H9 (cell line): ENCODE measurements around the gene GRB7. TPM values are rescaled to one million over a fixed set of nuclear protein-coding genes. Genes with fewer than 3 reads are reported as not detected.

Source experiments
- DNase-seq: peaks from one replicate; pipeline ENCODE4 v3.0.0-alpha.2; 2017
- H2AFZ ChIP-seq: one replicate; pipeline ENCODE4 v1.6.1; 2013; ENCODE audit warnings: mild to moderate bottlenecking, low read length, control low read depth, moderate library complexity
- H2AK5ac ChIP-seq: 2 replicates; pipeline ENCODE4 v1.6.1; 2013; ENCODE audit warnings: low read length, control low read depth, mixed read lengths; ENCODE audit not compliant: insufficient read length
- H2BK120ac ChIP-seq: one replicate; pipeline ENCODE4 v1.6.1; 2013; ENCODE audit warnings: low read depth, mild to moderate bottlenecking, low read length, control low read depth, inconsistent platforms; ENCODE audit not compliant: poor library complexity, severe bottlenecking
- H2BK12ac ChIP-seq: 2 replicates; pipeline ENCODE4 v1.6.1; 2013; ENCODE audit warnings: low read length, control low read depth, mixed read lengths, low read depth; ENCODE audit not compliant: insufficient read length
- H2BK15ac ChIP-seq: 2 replicates; pipeline ENCODE4 v1.6.1; 2013; ENCODE audit warnings: low read depth, low read length, control low read depth
- H2BK20ac ChIP-seq: one replicate; pipeline ENCODE4 v1.6.1; 2013; ENCODE audit warnings: low read depth, mild to moderate bottlenecking, low read length, control low read depth, inconsistent platforms; ENCODE audit not compliant: poor library complexity, severe bottlenecking
- H2BK5ac ChIP-seq: 2 replicates; pipeline ENCODE4 v1.6.1; 2013; ENCODE audit warnings: low read length, control low read depth, mixed read lengths; ENCODE audit not compliant: insufficient read length
- H3K14ac ChIP-seq: 2 replicates; pipeline ENCODE4 v1.6.1; 2013; ENCODE audit warnings: low read length, control low read depth; ENCODE audit not compliant: insufficient read depth
- H3K18ac ChIP-seq: 2 replicates; pipeline ENCODE4 v1.6.1; 2013; ENCODE audit warnings: low read depth, mild to moderate bottlenecking, mixed read lengths, low read length, control low read depth; ENCODE audit not compliant: insufficient read length
- H3K23ac ChIP-seq: 2 replicates; pipeline ENCODE4 v1.6.1; 2013; ENCODE audit warnings: low read length, control low read depth, mixed read lengths, low read depth; ENCODE audit not compliant: insufficient read length
- H3K23me2 ChIP-seq: 2 replicates; pipeline ENCODE4 v1.6.1; 2013; ENCODE audit warnings: low read depth, mild to moderate bottlenecking, mixed read lengths, low read length, control low read depth; ENCODE audit not compliant: insufficient read length, poor library complexity, severe bottlenecking
- H3K27ac ChIP-seq: 2 replicates; pipeline ENCODE4 v1.5.1; 2013; ENCODE audit warnings: low read length, control low read depth, mixed read lengths, low read depth; ENCODE audit not compliant: insufficient read length
- H3K27me3 ChIP-seq: 2 replicates; pipeline ENCODE4 v1.6.1; 2013; ENCODE audit warnings: low read length, control low read depth, inconsistent platforms; ENCODE audit not compliant: insufficient read depth
- H3K4ac ChIP-seq: 2 replicates; pipeline ENCODE4 v1.6.1; 2013; ENCODE audit warnings: low read depth, mild to moderate bottlenecking, control low read depth, inconsistent platforms, low read length, moderate library complexity
- H3K4me1 ChIP-seq: 2 replicates; pipeline ENCODE4 v1.6.1; 2013; ENCODE audit warnings: low read length, control low read depth, inconsistent platforms; ENCODE audit not compliant: insufficient read depth
- H3K4me2 ChIP-seq: 2 replicates; pipeline ENCODE4 v1.6.1; 2013; ENCODE audit warnings: low read length, control low read depth, mixed read lengths; ENCODE audit not compliant: insufficient read length, insufficient read depth
- H3K56ac ChIP-seq: 2 replicates; pipeline ENCODE4 v1.6.1; 2013; ENCODE audit warnings: low read depth, mild to moderate bottlenecking, mixed read lengths, low read length, control low read depth; ENCODE audit not compliant: insufficient read length
- H3K79me1 ChIP-seq: 2 replicates; pipeline ENCODE4 v1.6.1; 2013; ENCODE audit warnings: low read depth, mild to moderate bottlenecking, moderate library complexity, low read length, control low read depth, inconsistent platforms; ENCODE audit not compliant: insufficient read depth, poor library complexity, severe bottlenecking
- H3K79me2 ChIP-seq: 2 replicates; pipeline ENCODE4 v1.6.1; 2013; ENCODE audit warnings: low read length, control low read depth, inconsistent platforms; ENCODE audit not compliant: insufficient read depth
- H3K9ac ChIP-seq: 2 replicates; pipeline ENCODE4 v1.6.1; 2013; ENCODE audit warnings: low read length, control low read depth, mixed read lengths; ENCODE audit not compliant: insufficient read length; ENCODE audit errors: extremely low read depth
- H3K9me3 ChIP-seq: one replicate; pipeline ENCODE4 v1.6.1; 2013; ENCODE audit warnings: low read depth, low read length, inconsistent platforms; ENCODE audit not compliant: control insufficient read depth
- H3T11ph ChIP-seq: one replicate; pipeline ENCODE4 v1.6.1; 2013; ENCODE audit warnings: mild to moderate bottlenecking, low read length, control low read depth, inconsistent platforms
- H4K20me1 ChIP-seq: one replicate; pipeline ENCODE4 v1.6.1; 2013; ENCODE audit not compliant: control insufficient read depth, insufficient read length, insufficient read depth
- H4K5ac ChIP-seq: 2 replicates; pipeline ENCODE4 v1.6.1; 2013; ENCODE audit warnings: low read depth, mild to moderate bottlenecking, mixed read lengths, low read length, control low read depth; ENCODE audit not compliant: insufficient read length
- H4K8ac ChIP-seq: replicated peaks from 2 replicates; pipeline ENCODE4 v1.6.1; 2013; ENCODE audit warnings: low read length, control low read depth, mixed read lengths, low read depth; ENCODE audit not compliant: insufficient read length
- H4K91ac ChIP-seq: 2 replicates; pipeline ENCODE4 v1.6.1; 2013; ENCODE audit warnings: low read depth, mild to moderate bottlenecking, moderate library complexity, mixed read lengths, low read length, control low read depth; ENCODE audit not compliant: insufficient read length
- H3K27ac Mint-ChIP-seq, 3 experiments: 2 replicates in 2 of 3; 3 replicates in 1 of 3; pipeline ENCODE4 v1.8.0; 2020 to 2021; ENCODE audit warnings: mixed read lengths in 3 of 3, mild to moderate bottlenecking in 1 of 3, moderate library complexity in 1 of 3
- H3K27me3 Mint-ChIP-seq: 2 replicates; pipeline ENCODE4 v1.8.0; 2021; ENCODE audit warnings: low read depth, mild to moderate bottlenecking, moderate library complexity, mixed read lengths
- H3K36me3 Mint-ChIP-seq, 3 experiments: 2 replicates in 2 of 3; 3 replicates in 1 of 3; pipeline ENCODE4 v1.8.0; 2020 to 2021; ENCODE audit warnings: low read depth in 3 of 3, mixed read lengths in 3 of 3; ENCODE audit not compliant: insufficient read depth in 1 of 3
- H3K4me1 Mint-ChIP-seq, 2 experiments: 2 replicates each; pipeline ENCODE4 v1.8.0; 2020; ENCODE audit warnings: mixed read lengths in 2 of 2
- H3K4me3 Mint-ChIP-seq, 2 experiments: 2 replicates in 1 of 2; 3 replicates in 1 of 2; pipeline ENCODE4 v1.8.0; 2020 to 2021; ENCODE audit warnings: mild to moderate bottlenecking in 2 of 2, mixed read lengths in 2 of 2, moderate library complexity in 1 of 2
- H3K9me3 Mint-ChIP-seq, 2 experiments: 2 replicates in 1 of 2; 3 replicates in 1 of 2; pipeline ENCODE4 v1.8.0; 2020; ENCODE audit warnings: mild to moderate bottlenecking in 2 of 2, mixed read lengths in 2 of 2, moderate library complexity in 1 of 2
- WGBS: extraction: QIAGEN DNeasy Blood & Tissue Kit; methylation state at CpG from one replicate; pipeline ENCODE4 v1.1.7; 2013; ENCODE audit warnings: missing lambda C conversion rate, low lambda C conversion rate, mixed read lengths; ENCODE audit not compliant: insufficient read length; ENCODE audit errors: extremely low coverage; 5-methylcytosine and 5-hydroxymethylcytosine counted together
- total RNA-seq: library from RNA; stranded (reverse); gene quantifications from 2 replicates; pipeline ENCODE4 v1.2.1, GENCODE V29; 2021
- TF ChIP-seq, protein P1 (sequence below): fragments of 200-600 bp; sonication (generic); conservative IDR thresholded peaks from 3 replicates; pipeline ENCODE4 v1.8.0; 2021; ENCODE audit warnings: antibody characterized with exemption, mild to moderate bottlenecking

GRB7 gene
- total RNA-seq, 1 experiment from 2014 or later, result 55.0 TPM

DNA sequence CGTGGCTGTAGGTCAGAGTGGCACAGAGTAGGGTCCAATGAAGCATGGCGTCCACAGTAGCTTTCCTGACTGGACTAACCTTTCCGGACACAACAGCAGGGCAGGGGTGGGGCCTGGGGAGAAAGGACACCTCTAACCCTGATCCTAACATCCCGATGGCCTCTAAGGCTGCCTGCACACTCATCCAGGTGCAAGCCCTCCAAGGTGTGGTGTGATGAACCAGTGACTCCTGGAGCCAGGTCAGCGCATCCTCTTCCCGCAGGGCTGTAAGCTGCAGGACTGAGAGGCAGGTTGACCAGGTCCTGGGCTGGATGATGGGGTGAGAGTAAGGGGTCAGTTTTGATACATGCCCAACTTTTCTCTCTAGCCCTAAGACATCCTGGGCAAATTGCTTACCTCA is 41.0 kb upstream of the GRB7 start:
- Mint-ChIP-seq H3K4me3 (peak overlapping the region in 1 of 2 experiments; percentile 73; a peak in 3 of 5 replicates), H3K4me1 (peaks cover 46 to 56% of the 10 kb centered on the region in 2 experiments), H3K9me3 (no peaks in the 10 kb centered on the region), H3K27ac (peak overlapping the region; percentile 86 to 95 (median 92)), H3K27me3 (no peaks in the 10 kb centered on the region; the same call in 1 of the 2 replicates), H3K36me3 (peaks cover 4 to 8% (median 4%) of the 10 kb centered on the region in 3 experiments; a peak in 6 of 7 replicates)
- Histone ChIP-seq H3K79me1 (no peaks in the 10 kb centered on the region), H4K20me1 (no peaks in the 10 kb centered on the region), H3K23ac (no peak overlapping the region), H2BK20ac (no peak overlapping the region), H2AK5ac (no peak overlapping the region), H3K79me2 (peaks cover 11% of the 10 kb centered on the region), H3K23me2 (peaks cover 8% of the 10 kb centered on the region), H3K14ac (no peak overlapping the region), H2BK120ac (no peak overlapping the region), H2BK5ac (no peak overlapping the region), H3K4me2 (peak overlapping the region; percentile 17), H3K4me1 (peaks cover 26% of the 10 kb centered on the region; the same call in 1 of the 2 replicates), H3K9me3 (no peaks in the 10 kb centered on the region), H3K27me3 (no peaks in the 10 kb centered on the region), H4K91ac (no peak overlapping the region), H4K5ac (no peak overlapping the region), H3K4ac (no peak overlapping the region), H2BK15ac (no peak overlapping the region), H3K56ac (no peak overlapping the region), H4K8ac (no peak overlapping the region), H3T11ph (no peak overlapping the region), H3K18ac (no peak overlapping the region), H2AFZ (no peak overlapping the region), H3K27ac (peak overlapping the region; percentile 11), H2BK12ac (no peak overlapping the region), H3K9ac (no peak overlapping the region)
- WGBS, result no CpG with 5 or more reads among the region's 6 CpGs
- TF ChIP-seq, protein P1, sequence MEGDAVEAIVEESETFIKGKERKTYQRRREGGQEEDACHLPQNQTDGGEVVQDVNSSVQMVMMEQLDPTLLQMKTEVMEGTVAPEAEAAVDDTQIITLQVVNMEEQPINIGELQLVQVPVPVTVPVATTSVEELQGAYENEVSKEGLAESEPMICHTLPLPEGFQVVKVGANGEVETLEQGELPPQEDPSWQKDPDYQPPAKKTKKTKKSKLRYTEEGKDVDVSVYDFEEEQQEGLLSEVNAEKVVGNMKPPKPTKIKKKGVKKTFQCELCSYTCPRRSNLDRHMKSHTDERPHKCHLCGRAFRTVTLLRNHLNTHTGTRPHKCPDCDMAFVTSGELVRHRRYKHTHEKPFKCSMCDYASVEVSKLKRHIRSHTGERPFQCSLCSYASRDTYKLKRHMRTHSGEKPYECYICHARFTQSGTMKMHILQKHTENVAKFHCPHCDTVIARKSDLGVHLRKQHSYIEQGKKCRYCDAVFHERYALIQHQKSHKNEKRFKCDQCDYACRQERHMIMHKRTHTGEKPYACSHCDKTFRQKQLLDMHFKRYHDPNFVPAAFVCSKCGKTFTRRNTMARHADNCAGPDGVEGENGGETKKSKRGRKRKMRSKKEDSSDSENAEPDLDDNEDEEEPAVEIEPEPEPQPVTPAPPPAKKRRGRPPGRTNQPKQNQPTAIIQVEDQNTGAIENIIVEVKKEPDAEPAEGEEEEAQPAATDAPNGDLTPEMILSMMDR, result no peak
- no peak for DNase-seq
